GM23338 (cell line): Measurements from ENCODE around the gene ACSL3. TPM values are rescaled to one million over a fixed set of nuclear protein-coding genes. Genes with fewer than 3 reads are reported as not detected.

ENCODE experiments used
- ATAC-seq: fragments of 200-7000 bp; cut with Tn5 transposase; 3 replicates; pipeline ENCODE4 v1.9.1; 2020
- DNase-seq: peaks from one replicate; pipeline ENCODE4 v3.0.0-alpha.2; 2015; ENCODE audit warnings: low spot score
- H2AFZ ChIP-seq: fragments of 200-600 bp; sonication (generic); 2 replicates; pipeline ENCODE4 v1.8.0; 2016; ENCODE audit warnings: antibody characterized with exemption, mild to moderate bottlenecking, moderate library complexity
- H3F3A ChIP-seq: fragments of 200-600 bp; sonication (generic); replicated peaks from 2 replicates; pipeline ENCODE4 v1.8.0; 2017; ENCODE audit warnings: antibody characterized with exemption, mixed run types, low read depth
- H3K27ac ChIP-seq: fragments of 200-600 bp; sonication (generic); 2 replicates; pipeline ENCODE4 v1.6.1; 2016; ENCODE audit warnings: low read depth
- H3K27me3 ChIP-seq: fragments of 200-600 bp; sonication (generic); 2 replicates; pipeline ENCODE4 v1.8.0; 2016; ENCODE audit warnings: mild to moderate bottlenecking, mixed run types, moderate library complexity; ENCODE audit not compliant: insufficient read depth
- H3K36me3 ChIP-seq: fragments of 200-600 bp; sonication (generic); 2 replicates; pipeline ENCODE4 v1.8.0; 2016; ENCODE audit warnings: mild to moderate bottlenecking; ENCODE audit not compliant: insufficient read depth
- H3K4me1 ChIP-seq: fragments of 200-600 bp; sonication (generic); 2 replicates; pipeline ENCODE4 v1.8.0; 2016; ENCODE audit warnings: mild to moderate bottlenecking, moderate library complexity; ENCODE audit not compliant: insufficient read depth
- H3K4me2 ChIP-seq: fragments of 200-600 bp; sonication (generic); 2 replicates; pipeline ENCODE4 v1.7.1; 2017; ENCODE audit warnings: mixed run types
- H3K4me3 ChIP-seq: fragments of 200-600 bp; sonication (generic); 2 replicates; pipeline ENCODE4 v1.6.1; 2016; ENCODE audit warnings: mixed run types
- H3K79me2 ChIP-seq: fragments of 200-600 bp; sonication (generic); replicated peaks from 2 replicates; pipeline ENCODE4 v1.8.0; 2017; ENCODE audit warnings: mild to moderate bottlenecking; ENCODE audit not compliant: insufficient read depth
- H3K9me2 ChIP-seq: fragments of 200-600 bp; sonication (generic); 2 replicates; pipeline ENCODE4 v1.8.0; 2017; ENCODE audit not compliant: insufficient read depth
- H4K20me1 ChIP-seq: fragments of 200-600 bp; sonication (generic); replicated peaks from 2 replicates; pipeline ENCODE4 v1.8.0; 2017; ENCODE audit warnings: mild to moderate bottlenecking; ENCODE audit not compliant: insufficient read depth
- H3K27ac Mint-ChIP-seq: 2 replicates; pipeline ENCODE4 v1.8.0; 2020; ENCODE audit warnings: inconsistent platforms, mild to moderate bottlenecking, moderate library complexity, mixed read lengths
- H3K27me3 Mint-ChIP-seq: 3 replicates; pipeline ENCODE4 v1.8.0; 2022; ENCODE audit warnings: low read depth, mild to moderate bottlenecking, moderate library complexity, mixed read lengths, inconsistent platforms; ENCODE audit not compliant: insufficient read depth, poor library complexity
- H3K36me3 Mint-ChIP-seq: 3 replicates; pipeline ENCODE4 v1.8.0; 2021; ENCODE audit warnings: low read depth, mild to moderate bottlenecking, inconsistent platforms, moderate library complexity, mixed read lengths
- H3K4me1 Mint-ChIP-seq: 3 replicates; pipeline ENCODE4 v1.8.0; 2020; ENCODE audit warnings: mild to moderate bottlenecking, inconsistent platforms, mixed read lengths
- H3K4me3 Mint-ChIP-seq: 3 replicates; pipeline ENCODE4 v1.8.0; 2021; ENCODE audit warnings: moderate library complexity, mild to moderate bottlenecking, inconsistent platforms, mixed read lengths
- H3K9me3 Mint-ChIP-seq: 3 replicates; pipeline ENCODE4 v1.8.0; 2020; ENCODE audit warnings: moderate library complexity, mild to moderate bottlenecking, inconsistent platforms, mixed read lengths
- CREB1 ChIP-seq: fragments of 250-450 bp; sonication (Bioruptor Pico); IDR thresholded peaks from 2 replicates; pipeline ENCODE4 v1.5.0; 2020; ENCODE audit warnings: low read depth, mild to moderate bottlenecking, moderate library complexity
- CTCF ChIP-seq, 2 experiments: fragments of 200-600 bp in 1 of 2; sonication (generic) in 1 of 2; conservative IDR thresholded peaks; 2 replicates each; pipeline versions ENCODE4 v1.5.1 to v1.6.1; 2016 to 2017; ENCODE audit warnings: antibody characterized with exemption in 2 of 2, low read depth in 2 of 2, mild to moderate bottlenecking in 2 of 2, moderate library complexity in 1 of 2
- EZH2 ChIP-seq: fragments of 200-600 bp; sonication (generic); IDR thresholded peaks from one replicate; pipeline ENCODE4 v1.8.0; 2017; ENCODE audit warnings: antibody characterized with exemption, mild to moderate bottlenecking, low read depth; ENCODE audit not compliant: unreplicated experiment
- EZH2phosphoT487 ChIP-seq: fragments of 200-600 bp; sonication (generic); IDR thresholded peaks from one replicate; pipeline ENCODE4 v1.8.1; 2018; ENCODE audit warnings: antibody characterized with exemption; ENCODE audit not compliant: unreplicated experiment
- NANOG ChIP-seq: IDR thresholded peaks from 2 replicates; pipeline ENCODE4 v1.6.1; 2016; ENCODE audit warnings: antibody characterized with exemption, borderline replicate concordance
- POLR2AphosphoS5 ChIP-seq: IDR thresholded peaks from 2 replicates; pipeline ENCODE4 v1.6.1; 2016; ENCODE audit warnings: antibody characterized with exemption, low read depth
- REST ChIP-seq: IDR thresholded peaks from one replicate; pipeline ENCODE4 v1.6.1; 2018; ENCODE audit warnings: antibody characterized with exemption; ENCODE audit not compliant: unreplicated experiment
- ZNF114 ChIP-seq: fragments of 250-450 bp; sonication (Bioruptor Pico); IDR thresholded peaks from 2 replicates; pipeline ENCODE4 v1.5.0; 2020; ENCODE audit warnings: mild to moderate bottlenecking, moderate library complexity
- ZNF462 ChIP-seq: fragments of 250-450 bp; sonication (Bioruptor Pico); IDR thresholded peaks from 2 replicates; pipeline ENCODE4 v1.5.0; 2020; ENCODE audit warnings: mild to moderate bottlenecking, moderate library complexity
- polyA plus RNA-seq: library from polyadenylated mRNA; unstranded; fragments of >200 nt; fragmentation: Nextera tagmentation; extraction: Ambion mirVana; gene quantifications from 2 replicates; pipeline ENCODE4 v1.2.1, GENCODE V29; 2016
- total RNA-seq: library from RNA; depleted of rRNA; stranded (reverse); fragments of >200 nt; shearing (Covaris generic); gene quantifications from 2 replicates; pipeline ENCODE4 v1.2.3, GENCODE V29; 2014

Gene ACSL3
- total and polyA plus RNA-seq, 2 experiments from 2014 or later = 55.3 to 130 TPM

GRCh38 chr2:222899413-222900181, 38.8 kb downstream of the ACSL3 start:
- Histone ChIP-seq H3F3A (no peaks in the 10 kb centered on the region), H3K27ac (no peak overlapping the region), H3K36me3 (no peaks in the 10 kb centered on the region), H3K27me3 (no peaks in the 10 kb centered on the region), H3K9me2 (no peaks in the 10 kb centered on the region), H3K4me1 (peaks cover 35% of the 10 kb centered on the region), H3K4me2 (0 out of 2 replicates have a peak overlapping the region, but pooled peaks have one; percentile 50), H3K79me2 (peaks cover 71% of the 10 kb centered on the region), H2AFZ (no peak overlapping the region), H3K4me3 (no peak overlapping the region), H4K20me1 (peaks cover 13% of the 10 kb centered on the region)
- no peak for TF ChIP-seq POLR2AphosphoS5
- no peak for TF ChIP-seq ZNF114 (CRISPR knock-in tag)
- TF ChIP-seq CREB1 (CRISPR knock-in tag) = no peak
- peaks cover 6% of the 10 kb centered on the region; the same call in 2 of the 3 replicates for H3K36me3 Mint-ChIP-seq
- peaks cover 42% of the 10 kb centered on the region for H3K4me1 Mint-ChIP-seq
- DNase-seq (no peak), ATAC-seq (peak; percentile 30; the same call in 2 of the 3 replicates)
- H3K27me3 Mint-ChIP-seq = peaks cover 4% of the 10 kb centered on the region
- no peak overlapping the region for H3K4me3 Mint-ChIP-seq
- H3K27ac Mint-ChIP-seq = no peak overlapping the region
- H3K9me3 Mint-ChIP-seq = no peaks in the 10 kb centered on the region

- 0 out of 2 replicates have a peak overlapping the region, but pooled peaks have one; percentile 10 for H3K4me3 ChIP-seq
- no peaks in the 10 kb centered on the region for H3K9me3 Mint-ChIP-seq
- peaks cover 8% of the 10 kb centered on the region for H3K36me3 Mint-ChIP-seq
- no peak overlapping the region for H3K4me3 Mint-ChIP-seq
- no peaks in the 10 kb centered on the region for H3F3A ChIP-seq
- ATAC-seq (no peak), DNase-seq (no peak)
- H3K27ac Mint-ChIP-seq = peak overlapping the region; percentile 19; the same call in 1 of the 2 replicates
- peaks cover 30% of the 10 kb centered on the region for H3K4me1 ChIP-seq
- H3K27ac ChIP-seq = 0 out of 2 replicates have a peak overlapping the region, but pooled peaks have one; percentile 36
- peak overlapping the region; percentile 50 for H3K4me2 ChIP-seq
- TF ChIP-seq EZH2 = no peak
- TF ChIP-seq ZNF462 (CRISPR knock-in tag) = no peak
- TF ChIP-seq REST = no peak
- TF ChIP-seq NANOG = no peak
- TF ChIP-seq CREB1 (CRISPR knock-in tag) = no peak
- no peak for TF ChIP-seq ZNF114 (CRISPR knock-in tag)
- no peak for TF ChIP-seq CTCF (conservative IDR thresholded peaks at IDR 0.05; ENCODE audit: low read depth in 2 of 2)
- TF ChIP-seq EZH2phosphoT487 = no peak
- peaks cover 72% of the 10 kb centered on the region for H3K79me2 ChIP-seq
- no peaks in the 10 kb centered on the region for H3K9me2 ChIP-seq
- H2AFZ ChIP-seq = no peak overlapping the region
- H3K4me1 Mint-ChIP-seq = peaks cover 40% of the 10 kb centered on the region
- H4K20me1 ChIP-seq = peaks cover 13% of the 10 kb centered on the region
- no peaks in the 10 kb centered on the region for H3K36me3 ChIP-seq
- no peaks in the 10 kb centered on the region for H3K27me3 ChIP-seq
- H3K27me3 Mint-ChIP-seq = peaks cover 4% of the 10 kb centered on the region
Measured at GRCh38 chr2:222900354-222900753, 39.5 kb downstream of the ACSL3 start.
